ENCODE data around the gene OR5H14. TPM values are rescaled to one million over a fixed set of nuclear protein-coding genes. Genes with fewer than 3 reads are reported as not detected.
"Not testable (repeated sequence)": the region's sequence is repeated elsewhere in the genome, so short reads cannot be mapped to it uniquely, and the experiment has no call there.

OR5H14 gene
- total RNA-seq, 1 donor from 2014 or later, result not detected

DNA sequence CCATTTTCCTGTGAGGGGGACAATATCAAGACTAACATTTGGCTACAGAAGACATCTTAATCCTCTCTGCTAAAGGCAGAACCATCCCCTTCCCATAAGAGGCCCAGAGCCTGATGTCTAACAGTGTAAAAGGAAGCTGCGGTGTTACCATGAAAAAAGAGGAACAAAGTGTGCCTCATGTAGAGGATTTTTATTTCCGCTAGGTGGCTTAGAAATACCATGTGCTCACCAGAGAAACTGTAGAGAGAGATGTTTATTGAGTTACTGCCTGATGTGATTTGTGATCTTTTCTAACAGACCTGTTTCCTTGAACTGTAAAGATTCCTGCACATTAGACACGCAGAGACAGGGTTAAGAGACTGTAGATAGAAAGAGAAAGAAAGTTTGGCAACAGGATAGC lies 41.3 kb downstream of the OR5H14 start:
- intact Hi-C loops (cut with DNase I), result no loop called here
- ATAC-seq (no peak), DNase-seq (ENCODE audit: missing footprints) (no peak)

DNA sequence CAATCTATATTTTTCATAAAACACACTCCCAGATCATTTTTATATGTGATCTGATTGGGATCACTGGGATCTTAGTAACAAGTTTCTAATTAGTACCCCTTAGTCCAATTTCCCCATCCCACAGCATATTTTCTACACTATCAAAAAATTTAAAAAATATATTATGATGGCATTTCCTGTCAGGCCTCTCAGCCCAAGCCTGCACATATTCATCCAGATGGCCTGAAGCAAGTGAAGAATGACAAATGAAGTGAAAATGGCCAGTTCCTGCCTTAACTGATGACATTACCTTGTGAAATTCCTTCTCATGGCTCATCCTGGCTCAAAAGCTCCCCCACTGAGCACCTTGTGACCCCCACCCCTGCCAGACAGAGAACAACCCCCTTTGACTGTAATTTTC lies 43.6 kb downstream of the OR5H14 start:
- ATAC-seq; DNase-seq (ENCODE audit: missing footprints); intact Hi-C loops (cut with DNase I): not testable (repeated sequence)

DNA sequence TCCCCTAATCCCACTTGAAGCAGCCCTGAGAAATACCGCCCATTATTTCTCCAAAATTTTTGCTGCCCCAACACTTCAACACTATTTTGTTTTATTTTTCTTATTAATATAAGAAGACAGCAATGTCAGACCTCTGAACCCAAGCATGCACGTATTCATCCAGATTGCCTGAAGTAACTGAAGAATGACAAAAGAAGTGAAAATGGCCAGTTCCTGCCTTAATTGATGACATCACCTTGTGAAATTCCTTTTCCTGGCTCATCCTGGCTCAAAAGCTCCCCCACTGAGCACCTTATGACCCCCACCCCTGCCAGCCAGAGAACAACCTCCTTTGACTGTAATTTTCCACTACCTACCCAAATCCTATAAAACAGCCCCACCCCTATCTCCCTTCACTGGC lies 49.0 kb downstream of the OR5H14 start:
- not testable (repeated sequence) for DNase-seq (ENCODE audit: missing footprints); ATAC-seq

DNA sequence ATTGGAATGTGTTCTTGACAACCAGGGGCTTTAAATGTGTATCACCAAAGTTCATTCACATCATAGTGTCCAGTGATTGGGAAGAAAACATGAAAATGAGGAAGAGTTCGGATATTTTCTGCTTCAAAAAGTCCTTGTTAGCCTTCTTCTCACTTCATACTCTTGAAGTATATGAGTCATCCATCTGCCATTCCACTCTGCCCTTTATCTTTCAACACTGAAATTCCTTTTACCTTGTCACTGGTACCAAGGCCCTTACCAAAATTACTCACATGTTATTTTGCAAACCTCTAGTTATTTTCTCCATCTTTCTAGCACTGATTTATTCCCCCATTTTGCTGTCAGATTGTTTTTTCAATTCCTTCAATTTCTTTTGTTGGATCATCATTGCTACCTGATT lies 51.7 kb downstream of the OR5H14 start:
- no peak for ATAC-seq
- no peak for DNase-seq (ENCODE audit: missing footprints)
- intact Hi-C loops (cut with DNase I), result no loop called here

More for the DNA sequence above, 49.0 kb downstream of the OR5H14 start:
- intact Hi-C loops (cut with DNase I), result not testable (repeated sequence)

Other genes starting within 250 kb of the OR5H14 start
- 13.2 TPM for gene RIOX2, start 175.0 kb upstream of the OR5H14 start, total RNA-seq
- not detected for gene GABRR3, start 112.2 kb upstream of the OR5H14 start, total RNA-seq
- gene OR5AC2, start 60.3 kb upstream of the OR5H14 start, total RNA-seq, result not detected
- not detected for gene OR5H1, start 16.8 kb upstream of the OR5H14 start, total RNA-seq
- not detected for gene OR5H15, start 19.2 kb downstream of the OR5H14 start, total RNA-seq
- gene OR5H6, start 116.8 kb downstream of the OR5H14 start, total RNA-seq, result not detected
- gene OR5H2, start 135.0 kb downstream of the OR5H14 start, total RNA-seq, result not detected
- gene OR5K4, start 206.4 kb downstream of the OR5H14 start, total RNA-seq, result not detected
- not detected for gene OR5K3, start 243.2 kb downstream of the OR5H14 start, total RNA-seq

Measured in Right ventricle myocardium inferior (tissue), 1 donor.